Breast epithelium (tissue), 3 donors: ENCODE results near the gene LRP3.

Source experiments
- CTCF ChIP-seq, 3 donors: fragments of 450-650 bp; IDR thresholded peaks; one replicate each; pipeline ENCODE4 v1.5.1; 2016 to 2017; ENCODE audit warnings: antibody characterized with exemption in 3 of 3, mild to moderate bottlenecking in 3 of 3, moderate library complexity in 3 of 3
- POLR2A ChIP-seq: fragments of 450-650 bp; IDR thresholded peaks from one replicate; pipeline ENCODE4 v1.6.1; 2016; ENCODE audit warnings: antibody characterized with exemption, mild to moderate bottlenecking, moderate library complexity
- POLR2AphosphoS5 ChIP-seq, 3 donors: sonication (generic); formaldehyde crosslinking; IDR thresholded peaks; one replicate each; pipeline ENCODE4 v1.6.1; 2017; ENCODE audit warnings: antibody characterized with exemption in 3 of 3

GRCh38 chr19:33159149-33159548 lies 35.0 kb upstream of the LRP3 start:
- no peak for TF ChIP-seq CTCF (IDR thresholded peaks at IDR 0.05)
- no peak for TF ChIP-seq POLR2AphosphoS5 (IDR thresholded peaks at IDR 0.05)
- no peak for TF ChIP-seq POLR2A
